CD4-positive, alpha-beta T cell treated with Interleukin-21 for 1 hour (primary cell): ENCODE data around the gene INPP5A.

Experiments
- DNase-seq: peaks from one replicate; pipeline ENCODE4 v3.0.0-alpha.2; 2020

The INPP5A gene

DNA sequence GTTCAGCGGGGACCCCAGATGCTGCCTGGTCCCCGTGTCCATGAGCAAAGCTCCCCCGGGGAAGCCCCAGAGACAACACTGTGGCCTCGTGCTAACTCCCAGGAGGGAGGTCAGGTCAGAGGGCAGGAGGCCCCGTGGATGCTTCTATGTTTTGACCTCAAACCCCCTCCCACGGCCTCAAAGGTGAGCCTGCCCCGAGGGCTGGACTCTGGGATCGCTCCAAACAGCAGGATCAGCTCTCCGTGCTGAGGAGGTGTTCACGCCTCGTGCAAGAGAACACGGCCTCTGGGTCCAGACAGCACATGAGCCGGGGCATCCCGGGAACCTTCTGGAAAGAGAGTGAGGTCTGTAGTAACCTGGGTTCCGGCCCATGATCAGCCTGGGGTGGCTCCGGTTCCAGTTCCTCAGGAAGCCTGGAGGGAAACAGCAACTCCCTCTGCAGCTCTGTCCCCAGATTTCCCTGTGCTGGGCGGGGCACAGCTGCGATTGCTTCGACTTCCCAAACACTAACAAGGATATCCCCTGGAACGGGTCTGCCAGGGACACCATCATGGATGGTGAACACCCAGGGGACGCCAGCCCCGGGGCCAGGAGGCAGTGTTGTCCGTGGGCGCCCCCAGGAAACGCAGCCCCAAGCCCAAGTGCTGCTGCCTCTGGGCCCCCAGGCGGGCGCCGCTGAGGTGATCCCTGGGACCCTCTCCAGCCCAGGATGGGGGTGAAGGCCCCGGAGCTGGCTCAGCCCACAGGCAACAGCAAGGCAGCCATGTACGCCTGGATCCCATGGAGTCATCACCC, 18.0 kb upstream of the INPP5A start:
- DNase-seq: no peak

DNA sequence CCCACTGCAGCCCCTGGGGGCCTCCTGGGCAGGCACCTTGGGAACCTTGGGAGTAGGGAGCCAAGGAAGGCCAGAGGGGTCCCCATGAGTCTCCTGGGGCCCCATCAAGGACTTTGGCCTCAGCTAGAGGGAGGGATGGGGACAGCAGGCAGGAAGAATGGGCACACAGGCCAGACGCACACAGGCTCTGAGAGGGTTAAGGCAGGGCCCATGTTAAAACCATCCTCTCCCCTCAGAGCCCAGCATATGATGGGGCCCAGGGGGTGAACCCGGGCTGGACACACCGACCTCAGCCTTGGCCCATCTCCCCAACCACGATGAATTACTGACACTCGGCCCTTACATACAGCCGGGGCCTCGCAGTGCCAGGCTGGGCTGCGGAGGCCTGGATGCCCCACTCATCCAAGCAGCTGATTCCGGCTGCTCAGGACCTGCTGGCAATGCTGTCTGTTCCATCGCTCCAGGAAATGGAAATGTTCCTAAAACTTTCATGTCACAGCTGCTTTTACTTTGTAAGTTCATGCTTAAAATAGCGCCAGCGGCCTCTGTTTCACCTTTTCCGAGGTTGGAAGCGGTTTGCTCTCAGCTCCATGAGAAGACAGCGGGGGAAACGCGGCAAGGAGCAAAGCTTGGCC, 17.3 kb upstream of the INPP5A start:
- no peak for DNase-seq

DNA sequence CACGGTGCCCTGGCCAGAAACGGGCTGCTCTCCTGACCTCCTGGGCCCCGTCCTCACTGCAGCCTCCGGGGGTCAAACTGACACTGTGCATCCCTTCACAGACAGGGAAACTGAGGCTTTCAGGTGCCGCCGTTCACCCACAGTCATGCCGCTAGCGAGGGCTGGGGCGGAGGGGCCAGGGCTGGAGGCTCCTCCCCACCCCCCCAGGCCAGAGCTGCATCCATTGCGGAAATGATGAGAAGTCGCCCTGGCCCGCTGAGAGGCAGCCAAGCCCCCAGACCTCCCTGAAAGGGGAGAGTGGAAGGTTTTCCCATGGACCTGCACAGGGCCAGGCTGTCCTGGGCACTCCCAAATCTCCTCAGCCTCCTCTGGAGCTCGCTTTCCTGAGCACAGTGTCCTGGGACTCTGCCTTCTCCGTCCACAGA, 16.5 kb upstream of the INPP5A start:
- no peak for DNase-seq

DNA sequence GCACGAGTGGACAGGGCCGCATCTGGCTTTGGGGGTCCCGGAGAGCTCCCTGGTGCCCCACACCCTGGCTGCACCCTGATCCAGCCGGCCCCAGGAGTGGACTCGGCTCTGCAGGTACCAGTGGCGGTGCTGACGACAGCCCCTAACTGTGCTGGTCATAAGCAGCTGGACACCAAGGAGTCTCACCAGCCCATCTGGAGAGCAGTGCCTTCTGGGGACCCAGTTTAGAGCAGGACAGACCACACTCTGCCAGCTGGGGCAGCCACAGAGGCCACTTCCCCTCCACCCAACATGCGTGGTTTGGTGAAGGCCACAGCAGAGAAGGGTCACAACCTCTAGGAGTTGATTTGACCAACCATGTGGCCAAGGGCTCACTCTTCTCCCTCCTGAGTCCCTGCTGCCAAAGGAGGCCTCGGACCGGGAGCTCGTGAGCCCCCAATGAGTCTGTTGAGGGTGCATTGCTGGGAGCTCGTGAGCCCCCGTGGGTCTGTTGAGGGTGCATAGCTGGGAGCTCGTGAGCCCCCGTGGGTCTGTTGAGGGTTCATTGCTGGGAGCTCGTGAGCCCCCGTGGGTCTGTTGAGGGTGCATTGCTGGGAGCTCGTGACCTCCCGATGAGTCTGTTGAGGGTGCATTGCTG, 16.0 kb upstream of the INPP5A start:
- no peak for DNase-seq

DNA sequence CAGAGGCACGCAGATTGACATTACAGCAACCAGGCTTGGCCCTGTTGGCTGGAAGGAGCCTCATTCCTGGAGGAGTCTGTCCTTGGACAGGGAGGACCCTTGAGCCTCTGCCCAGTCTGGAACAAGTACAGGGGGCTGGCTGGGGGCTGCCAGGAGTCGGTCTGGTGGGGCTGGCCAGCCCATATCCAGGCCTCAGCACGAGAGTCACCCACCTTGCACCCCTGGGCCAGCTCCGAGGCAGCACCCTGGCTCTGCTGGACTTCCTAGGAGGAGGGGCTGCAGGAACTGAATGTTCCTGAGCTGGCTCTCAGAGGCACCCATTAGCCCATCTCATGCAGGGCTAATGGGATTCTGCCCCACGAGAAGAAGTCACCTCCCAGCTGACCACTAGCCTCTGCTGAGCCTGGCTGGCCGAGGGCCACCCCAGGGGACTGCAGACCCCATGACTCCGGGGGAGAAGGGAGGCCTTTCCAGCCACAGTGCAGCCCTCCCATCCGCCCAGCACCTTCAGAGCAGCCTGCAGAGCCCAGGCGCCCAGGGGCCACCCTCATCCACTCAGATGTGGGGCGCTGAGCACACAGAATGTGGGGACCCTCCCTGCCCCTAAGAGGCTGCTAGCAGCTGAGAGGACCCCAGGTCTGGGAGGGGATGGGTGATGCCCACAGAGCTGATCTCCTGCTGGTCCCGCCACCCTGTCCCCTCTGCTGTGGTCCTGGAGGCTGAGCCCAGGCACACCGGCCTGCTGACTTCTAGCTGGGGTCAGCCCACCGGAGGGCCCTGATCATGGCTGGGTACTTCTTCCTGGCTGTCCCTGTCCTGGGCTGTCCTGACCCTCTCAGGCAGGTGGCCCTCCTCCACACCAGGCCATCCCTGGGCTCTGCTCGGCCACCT, 14.8 kb upstream of the INPP5A start:
- DNase-seq: no peak

DNA sequence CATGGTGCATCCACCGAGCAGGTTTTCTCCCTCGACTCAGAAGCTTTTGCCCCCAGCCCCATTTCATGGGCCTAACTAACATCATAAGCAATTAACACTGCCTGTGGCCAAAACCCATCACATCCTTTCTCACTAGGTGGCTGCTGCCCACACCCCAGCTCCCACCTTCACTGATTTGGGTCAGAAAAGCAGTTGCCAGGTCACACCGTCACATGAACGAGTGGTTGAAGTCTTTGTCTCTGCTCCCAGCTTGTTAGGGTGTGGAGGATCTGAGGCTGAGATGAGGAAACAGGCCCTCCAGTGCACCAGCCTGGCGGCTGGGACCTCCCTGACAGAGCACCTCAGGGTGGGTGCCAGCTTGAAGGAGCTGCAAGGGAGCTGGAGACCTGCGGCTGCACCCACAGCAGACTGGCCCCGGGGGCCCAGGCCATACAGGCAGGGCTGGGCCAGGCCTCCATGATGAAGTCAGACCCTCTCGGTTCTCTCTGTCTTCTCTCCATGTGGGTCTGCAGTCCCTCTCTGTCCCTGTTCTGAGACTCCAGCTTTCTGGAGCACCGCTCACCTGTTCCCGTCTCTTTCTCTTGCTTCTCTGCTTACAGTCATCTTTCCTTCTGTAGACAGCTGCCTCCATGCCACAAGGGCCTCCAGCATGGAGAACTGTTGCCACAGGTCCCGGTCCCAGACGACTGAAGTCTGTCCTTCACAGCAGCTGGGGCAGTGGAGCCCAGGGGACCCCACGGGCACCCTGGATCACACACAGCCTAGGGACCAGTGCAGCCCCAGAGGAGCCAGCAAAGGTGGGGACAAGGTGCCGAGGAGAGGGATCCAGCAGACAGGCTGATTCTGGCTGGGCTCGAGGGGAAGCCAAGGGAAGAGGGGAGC, 13.8 kb upstream of the INPP5A start:
- no peak for DNase-seq

DNA sequence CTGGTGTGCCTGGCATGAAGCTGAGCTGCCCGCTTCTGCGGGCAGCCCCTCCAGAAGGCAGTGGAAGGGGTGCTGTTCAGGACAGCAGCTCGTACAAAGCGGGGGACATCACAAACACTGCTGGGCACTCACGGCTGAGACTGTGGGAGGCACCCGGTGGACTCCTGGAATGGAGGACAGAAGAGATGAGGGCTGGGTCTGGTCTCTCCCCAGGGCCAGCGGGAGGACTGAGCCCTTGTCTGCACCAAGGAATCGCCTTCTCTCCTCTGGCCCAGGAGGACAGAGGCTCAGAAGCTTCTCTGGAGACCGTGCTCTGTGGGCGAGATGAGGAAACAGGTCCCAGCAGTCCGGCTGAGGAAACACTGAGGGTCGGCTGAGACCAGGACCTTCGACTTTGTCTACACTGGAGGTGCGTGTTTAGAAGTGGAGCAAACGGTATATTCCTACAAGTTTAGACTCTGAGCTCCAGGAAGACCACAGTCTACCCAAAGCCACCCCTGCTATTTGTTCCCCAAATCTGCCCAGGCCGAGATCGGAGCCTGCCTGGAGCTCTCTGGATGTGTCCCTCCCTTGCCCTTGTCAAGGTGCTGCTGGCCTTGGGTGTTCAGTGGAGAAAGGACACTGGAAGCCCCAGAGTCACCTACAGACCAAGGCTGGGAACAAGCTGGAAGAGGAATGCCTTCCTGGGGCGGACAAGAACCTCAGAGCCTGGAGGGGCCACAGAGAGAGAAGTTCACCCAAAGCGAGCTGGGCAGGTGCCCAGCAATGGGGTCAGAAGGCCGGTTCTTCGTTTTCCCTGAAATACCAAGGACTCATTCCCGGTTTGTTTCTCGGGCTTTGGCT, 12.9 kb upstream of the INPP5A start:
- no peak for DNase-seq

DNA sequence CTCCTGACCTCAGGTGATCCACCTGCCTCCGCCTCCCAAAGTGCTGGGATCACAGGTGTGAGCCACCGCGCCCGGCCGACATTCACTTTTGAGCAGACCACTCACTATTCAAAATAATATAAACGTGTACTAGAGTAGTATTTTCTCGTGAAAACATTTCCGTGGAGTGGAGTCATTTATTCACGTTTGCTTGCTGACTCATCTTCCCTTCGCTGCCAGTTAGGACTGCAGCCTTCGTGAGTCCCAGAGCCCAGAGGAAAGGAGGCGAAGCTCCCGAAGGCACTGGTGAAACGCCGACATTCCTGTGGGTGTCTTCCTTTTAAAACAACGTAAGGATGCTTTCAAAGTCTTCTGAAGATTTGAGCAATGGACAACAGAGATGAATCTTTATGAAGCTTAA, 10.9 kb upstream of the INPP5A start:
- DNase-seq: no peak

DNA sequence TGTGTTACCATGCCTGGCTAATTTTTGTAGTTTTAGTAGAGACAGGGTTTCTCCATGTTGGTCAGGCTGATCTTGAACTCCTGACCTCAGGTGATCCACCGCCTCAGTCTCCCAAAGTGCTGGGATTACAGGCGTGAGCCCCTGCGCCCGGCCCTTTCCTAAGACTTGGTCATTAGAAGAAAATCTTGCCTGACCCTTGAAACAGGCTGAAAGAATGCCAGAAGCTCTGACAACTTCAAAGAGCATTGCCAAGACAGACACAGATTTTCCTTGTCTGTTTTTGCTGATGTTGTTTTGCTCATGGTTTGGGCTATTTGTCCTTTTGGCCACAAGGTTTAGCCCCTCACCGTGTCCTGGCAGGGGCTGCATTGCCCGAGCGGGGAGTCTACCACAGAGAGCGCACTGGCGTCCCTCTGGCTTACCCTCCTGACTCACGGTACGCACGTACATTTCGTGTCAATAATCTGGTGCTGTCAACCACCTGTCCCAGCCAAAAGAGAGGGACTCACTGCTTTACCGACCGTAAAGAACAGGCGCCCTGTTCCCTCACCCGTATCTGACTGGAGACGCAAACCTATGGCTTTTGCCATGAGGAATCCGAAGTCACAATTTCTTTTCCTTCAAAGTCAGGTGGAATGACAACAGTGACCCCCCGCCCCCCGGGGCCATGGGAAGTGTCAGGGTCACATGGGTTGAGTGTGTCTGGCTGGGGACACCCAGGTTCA, 10.1 kb upstream of the INPP5A start:
- no peak for DNase-seq

DNA sequence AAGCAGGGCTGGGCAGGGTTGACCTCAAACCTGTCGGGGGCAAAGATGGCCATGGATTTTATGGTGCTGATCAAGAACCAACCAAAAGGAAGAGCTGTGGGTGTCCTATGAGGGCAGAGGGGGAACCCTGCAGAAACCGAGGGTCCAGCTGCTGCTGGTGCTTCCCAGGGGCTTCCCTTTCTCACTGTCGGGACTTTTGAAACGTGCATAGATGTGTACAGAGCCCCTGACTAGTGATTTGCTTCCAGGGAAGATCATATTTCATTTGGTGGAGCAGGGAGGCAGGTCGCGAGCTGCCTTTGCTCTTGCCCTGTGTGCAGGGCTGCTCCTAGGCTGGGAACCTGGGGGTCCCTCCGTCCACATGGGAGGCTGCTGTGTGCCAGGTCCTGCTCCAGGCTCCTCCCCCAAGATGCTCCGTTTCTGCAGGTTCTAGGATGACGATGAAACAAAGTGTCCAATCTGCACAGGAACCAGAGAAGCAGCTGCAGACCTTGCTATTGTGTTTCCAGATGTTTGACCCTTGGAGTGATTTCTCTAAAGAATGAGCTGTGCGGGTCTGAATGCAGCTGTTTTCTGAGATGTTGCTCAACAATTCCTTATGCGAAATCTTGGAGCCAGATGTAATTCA, 9.4 kb upstream of the INPP5A start:
- no peak for DNase-seq

DNA sequence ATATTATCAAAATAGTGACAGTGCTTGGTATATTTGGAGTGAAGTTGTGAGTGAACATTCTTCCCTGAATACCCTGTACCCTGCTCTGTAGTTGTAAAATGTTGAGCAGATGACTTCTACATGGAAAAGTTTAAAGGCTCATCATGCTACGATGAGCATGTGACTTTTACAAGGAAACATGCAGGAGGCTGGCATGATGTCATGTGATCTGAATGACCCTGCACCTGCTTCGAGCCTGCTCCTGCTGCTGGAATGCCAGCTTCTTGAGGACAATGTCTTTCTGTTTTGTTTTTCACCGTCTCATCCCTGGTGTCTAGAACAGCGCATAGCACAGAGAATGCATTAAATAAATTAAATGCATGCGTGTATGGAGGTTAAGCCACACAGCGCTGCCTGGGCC, 5.4 kb upstream of the INPP5A start:
- DNase-seq: no peak

DNA sequence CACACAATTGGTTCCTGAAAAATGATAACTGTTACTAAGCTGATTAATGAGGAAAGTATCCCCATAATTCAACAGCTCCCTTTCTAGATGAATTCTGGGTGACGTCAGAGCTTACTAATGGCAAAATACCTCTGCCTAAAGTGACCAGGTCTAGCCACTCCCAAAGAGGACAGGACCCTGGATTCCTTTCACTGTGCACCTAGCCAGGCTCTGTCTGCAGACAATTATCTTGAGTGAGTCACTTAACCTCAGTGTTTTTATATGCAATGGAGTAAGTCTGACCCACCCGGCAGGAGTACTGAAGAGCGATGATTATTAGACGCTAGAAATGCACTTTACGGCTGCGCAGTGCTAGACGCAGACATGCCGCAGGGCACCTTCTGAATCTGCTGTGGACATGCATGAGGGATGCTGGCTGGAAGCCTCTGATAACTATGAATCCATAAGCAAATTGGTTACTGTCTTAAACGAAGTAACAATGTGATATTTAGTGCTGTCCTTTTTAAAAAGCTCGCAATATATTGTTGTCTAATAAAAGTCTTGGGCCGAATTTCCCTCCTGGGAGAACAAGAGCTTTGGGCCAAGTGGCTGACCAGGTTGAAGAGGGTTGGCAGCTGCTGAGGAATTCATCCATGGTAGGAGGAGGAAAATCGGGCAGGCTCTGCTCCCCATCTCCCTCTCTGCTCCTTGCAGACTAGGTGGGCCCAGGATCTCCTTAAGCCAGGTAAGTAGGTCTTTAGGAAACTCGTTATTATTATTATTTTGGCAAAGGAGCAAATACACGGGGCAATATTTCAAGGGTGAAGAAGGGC, 4.6 kb upstream of the INPP5A start:
- DNase-seq: no peak

DNA sequence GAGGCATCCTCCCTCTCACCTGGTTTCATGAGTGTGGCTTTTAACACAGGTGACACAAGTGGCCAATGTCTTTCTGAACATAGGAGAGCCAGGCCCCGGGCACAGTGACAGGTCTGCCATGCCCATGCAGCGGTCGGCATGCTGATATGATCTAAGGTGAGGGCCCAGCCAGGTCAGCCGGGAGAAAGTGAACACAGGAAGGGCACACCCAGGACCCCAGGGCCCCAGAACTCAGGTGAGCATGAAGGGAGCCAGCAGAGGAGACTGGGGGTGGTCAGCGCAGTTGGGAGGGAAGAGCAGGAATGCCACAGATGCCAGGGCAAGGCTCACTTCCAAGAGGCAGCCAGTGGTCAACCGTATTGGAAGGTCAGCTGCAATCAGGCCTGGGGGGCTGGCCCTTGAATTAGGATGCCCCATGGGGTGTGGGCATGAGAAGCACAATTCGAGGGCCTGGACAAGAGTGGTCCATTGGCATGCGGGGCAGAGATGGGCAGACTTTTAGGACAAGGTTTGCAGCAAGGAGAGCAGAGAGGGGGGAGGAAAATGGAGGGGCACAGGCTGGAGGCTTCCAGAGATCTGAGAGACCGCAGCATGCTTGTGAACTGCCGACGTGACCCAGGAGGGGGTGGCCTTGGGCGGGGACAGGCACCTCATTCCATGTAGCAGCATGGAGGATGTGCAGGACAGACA, 3.9 kb upstream of the INPP5A start:
- no peak for DNase-seq

DNA sequence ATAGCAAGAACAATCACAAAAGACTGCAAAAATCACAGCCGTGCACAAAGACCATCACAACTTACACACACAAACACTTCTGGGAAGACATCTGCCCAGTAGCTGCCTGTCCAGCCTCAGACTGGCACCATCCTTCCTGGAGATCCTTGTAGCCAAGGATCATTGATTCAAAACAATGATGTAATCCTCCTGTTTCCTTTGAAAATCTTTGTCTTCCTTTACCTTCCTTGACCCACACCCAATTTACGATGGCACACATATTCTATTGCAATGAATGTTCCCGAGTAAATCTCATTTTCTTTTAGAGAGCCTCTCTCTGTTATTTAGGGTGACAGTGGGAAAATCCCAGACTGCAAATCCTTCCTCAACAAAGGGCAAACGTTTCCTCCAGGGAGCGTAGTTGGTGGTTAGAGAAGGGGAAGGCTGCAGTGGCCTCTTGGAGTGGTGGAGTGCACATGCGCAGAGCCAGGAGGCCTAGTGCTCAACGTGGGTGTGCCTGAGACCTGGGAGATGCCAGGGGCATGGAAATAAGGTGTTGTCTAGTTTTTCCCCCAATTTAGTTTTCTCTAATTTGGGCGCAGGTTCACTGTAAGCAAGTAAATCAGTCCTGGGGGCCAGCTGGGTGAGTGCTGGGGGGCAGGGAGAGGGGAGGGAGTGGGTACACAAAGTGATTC, 3.1 kb upstream of the INPP5A start:
- DNase-seq: no peak

DNA sequence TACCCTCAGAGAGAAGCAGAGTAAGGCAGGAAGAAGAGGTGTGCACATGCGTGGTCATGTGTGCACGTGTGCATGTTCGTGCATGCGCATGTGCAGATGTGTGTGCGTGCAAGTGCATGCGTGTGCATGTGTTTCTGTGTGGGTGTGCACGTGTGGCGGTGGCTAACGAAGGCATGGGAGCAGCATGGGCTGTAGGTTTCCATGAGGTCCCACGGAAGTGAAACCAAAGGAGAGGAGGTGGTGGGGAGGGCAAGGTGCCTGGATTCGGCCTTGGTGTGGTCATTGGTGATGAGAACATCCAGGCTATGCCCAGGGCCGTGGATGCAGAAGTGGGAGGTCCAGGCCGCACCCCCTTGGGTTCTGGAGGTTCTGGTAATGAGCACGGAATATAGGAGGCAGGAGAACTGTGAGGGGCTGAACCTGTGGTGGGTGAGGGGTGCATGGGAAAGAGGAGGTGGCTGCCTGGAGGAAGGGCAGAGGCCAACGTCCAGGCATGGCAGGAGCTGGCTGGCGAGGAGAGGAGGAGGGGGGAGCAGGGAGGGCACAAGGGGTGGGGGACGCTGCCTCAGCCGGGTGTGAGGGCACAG, 2.4 kb upstream of the INPP5A start:
- no peak for DNase-seq

DNA sequence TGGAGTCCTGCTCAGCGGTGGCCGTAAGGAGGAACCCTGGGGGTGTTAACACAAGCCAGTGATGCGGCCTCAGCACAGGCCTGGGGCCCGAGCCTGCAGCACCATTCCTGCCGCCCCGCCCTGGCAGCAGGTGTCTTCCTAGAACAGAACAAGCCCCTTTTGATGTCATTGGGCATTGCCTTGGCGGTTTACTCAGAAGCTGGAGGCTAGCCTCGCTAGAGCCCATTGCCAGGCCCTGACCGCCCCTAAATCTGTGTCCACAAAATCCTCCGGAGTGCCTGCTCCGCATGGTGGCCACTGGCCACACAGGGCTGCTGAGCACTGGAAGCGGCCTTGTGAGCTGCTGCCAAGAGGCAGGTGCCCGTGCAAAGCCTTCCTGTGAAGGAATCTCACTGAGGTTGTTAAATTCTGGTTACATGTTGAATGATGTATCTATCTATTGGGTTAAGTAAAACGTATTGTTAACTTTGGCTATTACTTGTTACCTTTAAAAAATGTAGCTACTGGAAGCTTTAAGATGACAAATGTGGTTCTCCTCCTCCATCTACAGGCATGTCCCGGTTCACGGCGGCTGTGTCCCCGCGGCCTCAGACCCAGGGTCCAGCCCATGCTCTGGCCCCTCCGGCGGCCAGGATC, 1.2 kb upstream of the INPP5A start:
- DNase-seq: no peak
